ENCODE measurements around the gene ADD1. TPM values are rescaled to one million over a fixed set of nuclear protein-coding genes. Genes with fewer than 3 reads are reported as not detected.

Gene ADD1
- total and polyA plus RNA-seq, 2 donors from 2014 or later = 232 to 313 TPM

GRCh38 chr4:2924765-2925301 lies 81.2 kb downstream of the ADD1 start:
- intact Hi-C loops (cut with DNase I) = loop anchor here (10.0 kb wide), 1 partner anchor 160 kb away; no protein-coding TSS in a partner anchor
- Histone ChIP-seq H3K9me3 (ENCODE audit: control insufficient read depth in 2 of 3, insufficient read depth in 1 of 3, low read length in 3 of 3) (no peaks in the 10 kb centered on the region), H3K4me3 (ENCODE audit: low read length in 3 of 3) (no peak overlapping the region), H3K9ac (ENCODE audit: low read length in 3 of 3) (no peak overlapping the region), H3K36me3 (ENCODE audit: control insufficient read depth in 2 of 3, insufficient read depth in 3 of 3, low read length in 3 of 3) (peaks cover 2 to 50% (median 17%) of the 10 kb centered on the region in 3 donors), H3K27ac (ENCODE audit: low read depth in 2 of 2, low read length in 2 of 2) (peak overlapping the region in 1 of 2 donors; percentile 54), H3K27me3 (ENCODE audit: control insufficient read depth, insufficient read depth, low read length) (no peaks in the 10 kb centered on the region), H3K4me1 (ENCODE audit: control insufficient read depth in 2 of 3, insufficient read depth in 2 of 3, low read depth in 1 of 3, low read length in 3 of 3) (peaks cover 0 to 16% (median 8%) of the 10 kb centered on the region in 3 donors)
- peak in 3 of 5 donors; percentile 14 to 53 (median 18) for DNase-seq
- FAIRE-seq = no peak
- no peak for TF ChIP-seq CTCF (IDR thresholded peaks at IDR 0.05; ENCODE audit: borderline replicate concordance, extremely low read depth, insufficient read depth)

GRCh38 chr4:2925496-2925895 lies 81.9 kb downstream of the ADD1 start:
- H3K9ac ChIP-seq (ENCODE audit: low read length in 3 of 3) = no peak overlapping the region
- intact Hi-C loops (cut with DNase I) = loop anchor here (10.0 kb wide), 1 partner anchor 161 kb away; no protein-coding TSS in a partner anchor
- H3K27ac ChIP-seq (ENCODE audit: low read depth in 2 of 2, low read length in 2 of 2) = no peak overlapping the region
- H3K36me3 ChIP-seq (ENCODE audit: control insufficient read depth in 2 of 3, insufficient read depth in 3 of 3, low read length in 3 of 3) = peaks cover 2 to 56% (median 17%) of the 10 kb centered on the region in 3 donors
- H3K4me3 ChIP-seq (ENCODE audit: low read length in 3 of 3) = no peak overlapping the region
- peak in 1 of 5 donors; percentile 35 for DNase-seq
- no peak for TF ChIP-seq CTCF (IDR thresholded peaks at IDR 0.05; ENCODE audit: borderline replicate concordance, extremely low read depth, insufficient read depth)
- H3K4me1 ChIP-seq (ENCODE audit: control insufficient read depth in 2 of 3, insufficient read depth in 2 of 3, low read depth in 1 of 3, low read length in 3 of 3) = peaks cover 0 to 16% (median 8%) of the 10 kb centered on the region in 3 donors
- H3K9me3 ChIP-seq (ENCODE audit: control insufficient read depth in 2 of 3, insufficient read depth in 1 of 3, low read length in 3 of 3) = no peaks in the 10 kb centered on the region
- FAIRE-seq = no peak
- no peaks in the 10 kb centered on the region for H3K27me3 ChIP-seq (ENCODE audit: control insufficient read depth, insufficient read depth, low read length)

GRCh38 chr4:2925931-2926860 lies 82.6 kb downstream of the ADD1 start:
- DNase-seq = peak in 1 of 5 donors; percentile 75
- no peaks in the 10 kb centered on the region for H3K27me3 ChIP-seq (ENCODE audit: control insufficient read depth, insufficient read depth, low read length)

More at GRCh38 chr4:2925931-2926860, 82.6 kb downstream of the ADD1 start:
- intact Hi-C loops (cut with DNase I) = loop anchor here (10.0 kb wide), 1 partner anchor 161 kb away; no protein-coding TSS in a partner anchor
- Histone ChIP-seq H3K9me3 (ENCODE audit: control insufficient read depth in 2 of 3, insufficient read depth in 1 of 3, low read length in 3 of 3) (no peaks in the 10 kb centered on the region), H3K4me3 (ENCODE audit: low read length in 3 of 3) (no peak overlapping the region), H3K9ac (ENCODE audit: low read length in 3 of 3) (no peak overlapping the region), H3K36me3 (ENCODE audit: control insufficient read depth in 2 of 3, insufficient read depth in 3 of 3, low read length in 3 of 3) (peaks cover 2 to 56% (median 17%) of the 10 kb centered on the region in 3 donors), H3K27ac (ENCODE audit: low read depth in 2 of 2, low read length in 2 of 2) (no peak overlapping the region), H3K4me1 (ENCODE audit: control insufficient read depth in 2 of 3, insufficient read depth in 2 of 3, low read depth in 1 of 3, low read length in 3 of 3) (peaks cover 0 to 16% (median 8%) of the 10 kb centered on the region in 3 donors)
- FAIRE-seq = no peak
- TF ChIP-seq CTCF (IDR thresholded peaks at IDR 0.05; ENCODE audit: borderline replicate concordance, extremely low read depth, insufficient read depth) = no peak
